ENCODE results near the gene DOK1.

DOK1 gene

DNA sequence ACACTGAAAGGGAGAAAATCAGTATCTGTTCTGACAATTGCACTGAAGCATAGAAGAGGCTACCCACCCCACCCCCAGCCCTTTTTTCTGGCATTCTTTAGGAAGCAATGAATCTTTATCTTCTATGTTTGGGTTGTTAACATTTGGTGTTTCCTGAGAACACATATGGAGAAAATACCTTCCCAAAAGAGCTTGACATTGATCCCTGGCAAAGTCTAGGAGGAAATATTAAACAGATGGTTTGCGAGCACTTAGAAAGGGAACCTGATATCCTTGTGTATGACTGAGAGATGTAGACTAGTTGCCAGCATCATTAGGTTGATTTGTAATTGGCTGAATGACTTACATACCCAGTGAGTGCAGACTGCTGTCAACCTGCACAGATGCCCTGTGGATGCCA, 42.9 kb downstream of the DOK1 start:
- no peak for DNase-seq (ENCODE audit: low read depth in 4 of 4, low spot score in 1 of 4)

DNA sequence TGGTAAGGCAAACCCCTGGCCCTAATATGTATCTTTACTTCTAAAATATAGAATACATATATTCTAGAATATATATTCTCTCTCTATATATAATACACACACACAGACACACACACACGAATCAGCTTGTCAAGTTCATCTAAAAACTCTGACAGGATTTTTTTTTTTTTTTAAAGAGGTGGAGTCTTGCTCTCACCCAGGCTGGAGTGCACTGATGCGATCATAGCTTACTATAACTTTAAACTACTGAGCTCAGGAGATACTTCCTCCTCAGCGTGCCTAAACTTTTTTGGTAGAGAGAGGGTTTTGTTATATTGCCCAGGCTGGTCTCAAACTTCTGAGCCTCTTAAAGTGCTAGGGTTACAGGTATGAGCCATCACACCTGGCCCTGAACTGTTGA, 45.2 kb downstream of the DOK1 start:
- DNase-seq (ENCODE audit: low read depth in 4 of 4, low spot score in 1 of 4) = no peak

DNA sequence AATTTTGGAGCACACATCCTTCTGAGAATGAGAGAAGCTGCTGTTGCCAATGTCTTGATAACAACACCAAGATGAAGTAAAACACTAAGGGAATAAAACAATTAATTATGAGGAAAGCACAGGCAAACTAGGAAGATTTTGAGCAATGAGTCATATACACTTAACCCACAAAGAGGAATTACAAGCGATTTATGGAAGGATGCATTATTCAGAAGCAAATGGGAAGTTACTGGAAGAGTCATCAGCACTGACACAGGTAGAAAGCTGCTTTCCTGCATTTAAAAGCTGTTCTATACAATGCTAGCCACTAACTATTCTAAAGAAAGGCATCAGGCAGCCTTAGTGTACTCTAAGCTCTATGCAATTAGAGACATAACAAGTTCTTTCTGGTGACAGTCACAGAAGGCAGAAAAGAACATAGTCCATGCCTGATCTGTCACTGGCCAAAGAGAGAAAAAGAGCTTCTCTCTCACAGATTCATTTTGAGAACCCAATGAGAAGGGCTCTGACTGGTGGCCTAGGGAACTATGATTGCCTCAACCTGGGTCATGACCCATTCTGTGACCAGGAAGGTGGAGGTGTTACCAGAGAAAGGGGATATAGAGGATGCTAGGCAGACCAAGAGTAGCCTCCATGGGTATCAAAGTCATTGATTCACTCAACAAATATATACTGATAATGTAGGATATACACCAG, 48.2 kb downstream of the DOK1 start:
- no peak for DNase-seq (ENCODE audit: low read depth in 4 of 4, low spot score in 1 of 4)

GRCh38 chr2:74603282-74604000, 48.9 kb downstream of the DOK1 start:
- no peak for DNase-seq (ENCODE audit: low read depth in 4 of 4, low spot score in 1 of 4)

GRCh38 chr2:74606927-74607326, 52.4 kb downstream of the DOK1 start:
- no peak for DNase-seq (ENCODE audit: low read depth in 4 of 4, low spot score in 1 of 4)
